Measurements from ENCODE around the gene FMN2.

The FMN2 gene

DNA sequence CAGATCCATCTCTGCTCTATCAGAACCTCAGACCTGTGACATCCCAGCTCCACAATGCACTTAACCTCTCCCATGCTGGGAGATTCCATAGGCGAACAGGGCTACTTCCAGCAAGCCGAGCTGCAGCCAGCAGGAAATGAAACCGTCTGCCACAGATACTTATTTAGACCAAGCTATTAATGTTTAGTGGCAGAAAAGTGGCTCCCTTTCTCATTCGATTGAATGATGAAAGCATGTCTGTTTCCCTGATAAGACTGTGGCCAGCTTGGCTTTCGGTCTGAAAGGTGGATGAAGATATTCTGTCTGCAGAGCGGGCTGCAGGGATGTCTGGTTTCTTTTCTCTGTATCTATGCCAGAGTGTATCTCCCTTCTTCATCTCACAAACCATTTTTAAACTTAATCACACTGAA is 373.9 kb downstream of the FMN2 start:
- TF ChIP-seq TAF1 (IDR thresholded peaks at IDR 0.05; ENCODE audit: borderline replicate concordance, insufficient read depth, low read length) (no peak), SIN3A (IDR thresholded peaks at IDR 0.05; ENCODE audit: borderline replicate concordance, insufficient read depth, low read length) (no peak), FOXP2 (optimal IDR thresholded peaks at IDR 0.05; ENCODE audit: borderline replicate concordance, extremely low read depth, extremely low read length, insufficient read depth) (no peak), POLR2AphosphoS5 (IDR thresholded peaks at IDR 0.05; ENCODE audit: low read depth, low read length) (no peak)
- TF ChIP-seq, protein P1, sequence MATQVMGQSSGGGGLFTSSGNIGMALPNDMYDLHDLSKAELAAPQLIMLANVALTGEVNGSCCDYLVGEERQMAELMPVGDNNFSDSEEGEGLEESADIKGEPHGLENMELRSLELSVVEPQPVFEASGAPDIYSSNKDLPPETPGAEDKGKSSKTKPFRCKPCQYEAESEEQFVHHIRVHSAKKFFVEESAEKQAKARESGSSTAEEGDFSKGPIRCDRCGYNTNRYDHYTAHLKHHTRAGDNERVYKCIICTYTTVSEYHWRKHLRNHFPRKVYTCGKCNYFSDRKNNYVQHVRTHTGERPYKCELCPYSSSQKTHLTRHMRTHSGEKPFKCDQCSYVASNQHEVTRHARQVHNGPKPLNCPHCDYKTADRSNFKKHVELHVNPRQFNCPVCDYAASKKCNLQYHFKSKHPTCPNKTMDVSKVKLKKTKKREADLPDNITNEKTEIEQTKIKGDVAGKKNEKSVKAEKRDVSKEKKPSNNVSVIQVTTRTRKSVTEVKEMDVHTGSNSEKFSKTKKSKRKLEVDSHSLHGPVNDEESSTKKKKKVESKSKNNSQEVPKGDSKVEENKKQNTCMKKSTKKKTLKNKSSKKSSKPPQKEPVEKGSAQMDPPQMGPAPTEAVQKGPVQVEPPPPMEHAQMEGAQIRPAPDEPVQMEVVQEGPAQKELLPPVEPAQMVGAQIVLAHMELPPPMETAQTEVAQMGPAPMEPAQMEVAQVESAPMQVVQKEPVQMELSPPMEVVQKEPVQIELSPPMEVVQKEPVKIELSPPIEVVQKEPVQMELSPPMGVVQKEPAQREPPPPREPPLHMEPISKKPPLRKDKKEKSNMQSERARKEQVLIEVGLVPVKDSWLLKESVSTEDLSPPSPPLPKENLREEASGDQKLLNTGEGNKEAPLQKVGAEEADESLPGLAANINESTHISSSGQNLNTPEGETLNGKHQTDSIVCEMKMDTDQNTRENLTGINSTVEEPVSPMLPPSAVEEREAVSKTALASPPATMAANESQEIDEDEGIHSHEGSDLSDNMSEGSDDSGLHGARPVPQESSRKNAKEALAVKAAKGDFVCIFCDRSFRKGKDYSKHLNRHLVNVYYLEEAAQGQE (IDR thresholded peaks at IDR 0.05; ENCODE audit: insufficient read depth in 1 of 2, low read depth in 2 of 2, low read length in 2 of 2), result no peak

DNA sequence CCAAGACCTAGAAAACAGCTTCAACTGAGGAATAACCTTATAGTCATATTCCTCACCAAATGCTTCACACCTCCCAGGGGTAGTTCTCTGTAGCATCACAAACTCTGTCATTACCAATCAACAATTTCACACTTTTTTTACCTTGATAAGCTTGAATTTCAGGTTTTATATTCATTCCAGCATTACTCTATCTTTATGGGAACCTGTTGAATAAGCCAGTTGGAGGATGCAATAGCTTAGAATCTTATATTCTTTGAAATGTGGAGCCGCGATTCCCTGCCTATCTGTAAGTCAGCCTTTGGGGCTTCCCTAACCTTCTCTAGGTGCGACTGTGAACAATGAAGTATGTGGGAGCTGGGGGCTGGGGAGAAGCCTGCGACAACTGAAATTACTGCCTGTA is 374.8 kb downstream of the FMN2 start:
- TF ChIP-seq FOXP2 (optimal IDR thresholded peaks at IDR 0.05; ENCODE audit: borderline replicate concordance, extremely low read depth, extremely low read length, insufficient read depth) (no peak), TAF1 (IDR thresholded peaks at IDR 0.05; ENCODE audit: borderline replicate concordance, insufficient read depth, low read length) (no peak), SIN3A (IDR thresholded peaks at IDR 0.05; ENCODE audit: borderline replicate concordance, insufficient read depth, low read length) (no peak), POLR2AphosphoS5 (IDR thresholded peaks at IDR 0.05; ENCODE audit: low read depth, low read length) (no peak)
- TF ChIP-seq, protein P1 (IDR thresholded peaks at IDR 0.05; ENCODE audit: insufficient read depth in 1 of 2, low read depth in 2 of 2, low read length in 2 of 2), result no peak

DNA sequence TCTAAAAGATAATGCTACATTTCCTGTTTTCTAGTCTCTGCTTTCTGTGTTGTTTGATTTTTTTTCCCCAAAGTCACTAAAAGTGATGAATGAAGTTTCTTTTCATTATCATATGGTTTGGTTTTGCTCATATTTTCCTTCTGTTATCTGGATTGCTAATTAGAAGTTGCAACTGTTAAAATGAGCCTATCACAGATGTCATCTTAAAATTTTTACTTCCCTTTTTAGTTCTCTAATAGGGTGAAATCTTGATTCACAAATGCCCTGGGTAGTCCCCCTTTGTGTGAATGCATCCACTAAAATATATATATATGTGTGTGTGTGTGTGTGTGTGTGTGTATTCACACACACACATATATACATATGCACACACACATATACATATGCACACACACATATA is 376.2 kb downstream of the FMN2 start:
- TF ChIP-seq, protein P1 (IDR thresholded peaks at IDR 0.05; ENCODE audit: insufficient read depth in 1 of 2, low read depth in 2 of 2, low read length in 2 of 2), result no peak
- no peak for TF ChIP-seq POLR2AphosphoS5 (IDR thresholded peaks at IDR 0.05; ENCODE audit: low read depth, low read length)
- no peak for TF ChIP-seq FOXP2 (optimal IDR thresholded peaks at IDR 0.05; ENCODE audit: borderline replicate concordance, extremely low read depth, extremely low read length, insufficient read depth)
- no peak for TF ChIP-seq TAF1 (IDR thresholded peaks at IDR 0.05; ENCODE audit: borderline replicate concordance, insufficient read depth, low read length)

DNA sequence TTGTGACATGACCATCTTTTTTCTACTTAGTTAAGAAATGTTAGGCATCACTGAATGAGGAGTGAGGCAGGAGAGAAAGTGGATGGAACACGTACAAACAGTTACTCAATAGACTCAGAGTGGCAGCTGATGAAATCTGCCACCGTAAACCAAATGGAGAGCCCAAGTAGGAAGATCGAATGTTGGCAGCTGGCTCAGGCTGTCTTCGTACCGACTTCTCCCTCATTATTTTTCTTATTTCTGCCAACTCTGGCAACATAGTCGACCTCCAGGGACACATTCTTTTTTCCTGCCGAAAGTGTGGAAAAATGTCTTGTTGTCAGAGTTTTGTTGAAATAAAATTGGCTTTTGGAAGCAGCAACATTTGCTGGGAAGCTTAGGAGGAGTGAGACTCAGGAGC is 377.0 kb downstream of the FMN2 start:
- TF ChIP-seq SIN3A (IDR thresholded peaks at IDR 0.05; ENCODE audit: borderline replicate concordance, insufficient read depth, low read length), result no peak
- TF ChIP-seq TAF1 (IDR thresholded peaks at IDR 0.05; ENCODE audit: borderline replicate concordance, insufficient read depth, low read length), result no peak
- TF ChIP-seq, protein P1 (IDR thresholded peaks at IDR 0.05; ENCODE audit: insufficient read depth in 1 of 2, low read depth in 2 of 2, low read length in 2 of 2), result no peak
- TF ChIP-seq FOXP2 (optimal IDR thresholded peaks at IDR 0.05; ENCODE audit: borderline replicate concordance, extremely low read depth, extremely low read length, insufficient read depth), result no peak
- no peak for TF ChIP-seq POLR2AphosphoS5 (IDR thresholded peaks at IDR 0.05; ENCODE audit: low read depth, low read length)

DNA sequence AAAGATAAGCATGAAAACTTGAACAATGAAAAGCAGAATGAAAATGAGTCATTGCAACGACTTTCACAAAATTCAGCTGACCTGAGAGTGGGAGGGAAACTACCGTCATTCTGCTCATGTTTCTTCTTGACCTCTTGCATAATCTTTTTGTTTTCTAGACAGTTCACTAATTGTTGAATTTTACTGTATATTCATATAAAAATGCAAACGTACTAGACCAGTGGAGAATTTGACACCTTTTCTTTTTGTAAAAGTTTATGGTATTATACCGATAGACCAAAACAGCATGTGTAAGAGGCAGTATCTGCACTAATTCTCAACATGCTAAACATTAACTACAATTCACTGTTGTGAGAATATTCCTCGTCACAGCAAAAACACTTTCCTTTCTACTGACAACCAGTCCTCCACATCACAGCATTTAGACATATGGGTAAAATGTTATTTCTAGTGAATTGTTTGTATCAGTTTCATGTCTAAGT is 382.5 kb downstream of the FMN2 start:
- TF ChIP-seq SIN3A (IDR thresholded peaks at IDR 0.05; ENCODE audit: borderline replicate concordance, insufficient read depth, low read length) (no peak), POLR2AphosphoS5 (IDR thresholded peaks at IDR 0.05; ENCODE audit: low read depth, low read length) (no peak), FOXP2 (optimal IDR thresholded peaks at IDR 0.05; ENCODE audit: borderline replicate concordance, extremely low read depth, extremely low read length, insufficient read depth) (no peak), TAF1 (IDR thresholded peaks at IDR 0.05; ENCODE audit: borderline replicate concordance, insufficient read depth, low read length) (no peak)
- TF ChIP-seq, protein P1 (IDR thresholded peaks at IDR 0.05; ENCODE audit: insufficient read depth in 1 of 2, low read depth in 2 of 2, low read length in 2 of 2), result no peak

All from PFSK-1 (cell line).